AG09319 (cell line): Measurements from ENCODE around the gene DCTN3.
A peak's percentile ranks its signal among the peaks of the same experiment; 100 is the strongest.

Source experiments
- DNase-seq: peaks from one replicate; pipeline ENCODE4 v3.0.0-alpha.2; 2010; ENCODE audit warnings: low read depth; ENCODE audit errors: extremely low read depth
- CTCF ChIP-seq: IDR thresholded peaks from 2 replicates; pipeline ENCODE4 v1.5.1; 2011; ENCODE audit warnings: low read depth, mild to moderate bottlenecking, inconsistent platforms, low read length, moderate library complexity

Gene DCTN3

GRCh38 chr9:34659592-34660253 is 39.4 kb upstream of the DCTN3 start:
- no peak for TF ChIP-seq CTCF
- DNase-seq: no peak

DNA sequence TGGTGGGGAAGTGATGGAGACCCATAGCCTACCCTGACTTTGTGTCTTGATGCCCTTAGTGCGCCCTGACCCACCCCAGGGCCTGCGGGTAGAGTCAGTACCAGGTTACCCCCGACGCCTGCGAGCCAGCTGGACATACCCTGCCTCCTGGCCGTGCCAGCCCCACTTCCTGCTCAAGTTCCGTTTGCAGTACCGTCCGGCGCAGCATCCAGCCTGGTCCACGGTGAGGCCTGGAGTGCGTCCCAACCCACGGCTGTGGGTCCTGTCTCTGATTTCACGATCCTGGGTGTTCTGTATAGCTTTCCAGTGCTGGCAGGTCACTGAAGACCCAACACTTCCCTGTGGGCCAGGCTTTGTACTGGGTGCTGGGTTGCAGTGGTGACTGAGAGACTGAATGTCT is 38.2 kb upstream of the DCTN3 start:
- no peak for TF ChIP-seq CTCF
- DNase-seq: no peak

DNA sequence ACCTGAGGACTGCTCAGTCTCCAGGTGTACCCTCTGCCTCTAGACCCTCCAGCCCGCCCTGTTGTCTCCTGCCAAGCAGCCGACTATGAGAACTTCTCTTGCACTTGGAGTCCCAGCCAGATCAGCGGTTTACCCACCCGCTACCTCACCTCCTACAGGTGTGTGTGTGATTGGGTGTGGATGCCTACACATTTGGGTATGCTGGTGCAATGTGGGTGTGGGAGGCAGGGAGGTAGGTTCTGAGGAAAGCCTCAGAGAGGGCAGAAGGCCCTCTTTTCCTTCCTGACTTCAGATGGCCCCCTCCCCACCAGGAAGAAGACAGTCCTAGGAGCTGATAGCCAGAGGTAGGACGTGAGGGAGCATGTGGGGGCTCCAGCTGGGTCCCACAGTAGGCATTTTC is 36.7 kb upstream of the DCTN3 start:
- no peak for DNase-seq
- TF ChIP-seq CTCF: no peak

DNA sequence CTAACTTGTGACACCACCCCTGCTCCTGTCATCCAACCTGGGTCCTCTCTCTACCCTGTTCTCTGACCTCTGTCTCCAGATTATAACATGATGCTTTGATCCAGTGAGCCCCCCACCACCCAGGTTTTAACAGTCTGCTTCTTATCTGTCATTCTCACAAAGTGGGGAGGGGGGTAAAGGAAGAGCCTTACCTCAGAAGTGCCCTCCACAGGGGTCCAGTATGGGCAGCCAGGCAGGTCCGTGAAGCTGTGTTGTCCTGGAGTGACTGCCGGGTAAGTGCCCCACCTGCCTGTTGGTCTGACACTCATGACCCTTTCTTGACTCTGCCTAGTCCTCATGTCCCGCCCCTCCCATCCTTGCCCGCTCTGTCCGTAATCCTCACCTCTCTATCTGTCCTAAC is 35.1 kb upstream of the DCTN3 start:
- no peak for DNase-seq
- no peak for TF ChIP-seq CTCF

DNA sequence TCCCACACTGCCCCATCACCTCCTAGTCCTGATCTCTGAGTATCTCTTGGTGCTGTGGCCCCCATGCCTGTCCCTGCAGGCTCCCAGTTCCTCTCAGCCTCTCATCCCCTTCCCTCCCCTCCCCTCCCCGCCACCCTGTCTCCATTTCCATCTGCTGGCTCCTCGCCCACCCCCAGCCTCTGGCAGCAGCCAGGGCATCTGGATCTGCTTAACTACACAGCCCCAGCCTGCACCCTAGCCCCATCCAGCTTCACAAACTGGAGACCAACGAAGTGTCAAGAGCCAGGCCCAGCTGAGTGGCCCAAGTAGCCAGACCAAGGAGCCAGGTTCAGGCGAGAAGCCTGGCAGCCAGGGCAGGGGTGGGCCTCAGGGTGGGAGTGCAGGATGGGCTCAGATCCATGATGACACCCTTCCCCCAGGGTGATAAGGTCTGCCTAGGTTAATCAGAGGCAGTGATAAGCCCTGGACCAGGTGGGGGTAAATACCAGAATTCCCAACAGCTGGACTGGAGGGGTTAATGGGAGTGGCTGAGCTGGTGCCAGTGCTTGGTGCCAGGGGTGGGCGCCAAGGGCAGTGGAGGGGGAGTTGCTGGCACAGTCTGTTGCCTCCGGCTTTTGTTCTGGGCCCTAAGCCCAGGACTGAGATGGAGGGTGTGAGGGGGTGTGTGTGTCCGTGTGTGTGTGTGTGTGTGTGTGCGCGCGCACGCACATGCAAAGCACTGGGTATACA is 34.2 kb upstream of the DCTN3 start:
- TF ChIP-seq CTCF: no peak
- peak; percentile 84 for DNase-seq

GRCh38 chr9:34653151-34654072 is 33.1 kb upstream of the DCTN3 start:
- no peak for TF ChIP-seq CTCF
- DNase-seq: no peak

DNA sequence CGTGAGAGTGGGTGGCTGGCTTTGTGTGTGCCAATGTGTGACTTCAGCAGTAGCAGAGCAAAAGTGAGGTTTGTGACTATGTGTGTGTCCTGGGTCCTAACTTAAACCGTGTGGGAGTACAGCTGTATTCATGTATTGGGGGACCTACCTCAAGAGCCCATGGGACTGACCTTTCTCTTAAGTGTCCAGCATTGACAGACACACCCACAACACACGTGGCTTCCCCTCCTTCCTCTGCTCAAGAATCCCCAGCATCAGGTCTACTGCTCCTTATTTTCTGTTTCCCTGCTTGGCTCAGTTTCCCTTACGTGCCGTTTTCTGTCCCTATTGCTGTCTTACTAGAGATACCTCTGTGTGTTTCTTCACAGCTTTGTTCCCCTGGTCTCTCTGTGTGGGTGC is 32.3 kb upstream of the DCTN3 start:
- no peak for TF ChIP-seq CTCF
- DNase-seq: no peak
